Measurements from ENCODE around the gene ZSWIM6. TPM values are rescaled to one million over a fixed set of nuclear protein-coding genes. Genes with fewer than 3 reads are reported as not detected.

The ZSWIM6 gene
- total RNA-seq, 1 experiment from 2014 or later = 10.8 TPM

DNA sequence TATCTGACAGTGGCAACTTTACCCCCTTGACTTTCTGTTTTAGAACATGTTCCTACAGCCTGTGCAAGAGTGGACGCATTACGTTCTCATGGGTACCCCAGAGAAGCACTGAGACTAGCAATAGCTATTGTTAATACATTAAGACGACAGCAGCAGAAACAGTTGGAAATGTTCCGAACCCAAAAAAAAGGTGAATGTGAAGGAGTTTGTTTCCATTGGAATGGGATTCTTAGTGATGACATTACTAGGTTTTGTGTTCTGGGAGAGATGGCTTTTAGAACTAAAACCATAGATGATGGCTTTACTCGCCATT is 194.1 kb downstream of the ZSWIM6 start:
- ChIA-PET CTCF (no interaction called here), POLR2A (no interaction called here)
- intact Hi-C loops (cut with micrococcal nuclease; ENCODE audit: unreplicated experiment) (no loop called here), in situ Hi-C loops (cut with HindIII; ENCODE audit: low pct_unique_long_range_greater_than_20kb, low sequenced_read_pairs) (no loop called here)
- Histone ChIP-seq H3K4me3 (ENCODE audit: low read depth in 2 of 2, low read length in 2 of 2) (no peak overlapping the region), H3K27me3 (ENCODE audit: control insufficient read depth, insufficient read depth, low read length) (no peaks in the 10 kb centered on the region), H3K9me3 (ENCODE audit: control insufficient read depth, insufficient read depth, low read depth, low read length) (no peaks in the 10 kb centered on the region), H3K4me1 (ENCODE audit: control insufficient read depth, insufficient read depth, low read length) (no peaks in the 10 kb centered on the region), H3K36me3 (ENCODE audit: control insufficient read depth, insufficient read depth, low read length) (peaks cover 2% of the 10 kb centered on the region; the same call in 1 of the 2 replicates), H3K27ac (ENCODE audit: low read length) (no peak overlapping the region)
- BruUV-seq (replicated peaks) = no TSS peak
- DNase-seq (ENCODE audit: low read depth, low spot score) (no peak), ATAC-seq (no peak)
- TF ChIP-seq TCF7L2 (IDR thresholded peaks at IDR 0.05; ENCODE audit: low read depth, low read length) (no peak), SIN3A (IDR thresholded peaks at IDR 0.05; ENCODE audit: borderline replicate concordance, insufficient read depth, low read depth, low read length) (no peak), POLR2AphosphoS5 (IDR thresholded peaks at IDR 0.05; ENCODE audit: low read depth, low read length) (no peak), REST (IDR thresholded peaks at IDR 0.05; ENCODE audit: insufficient read depth in 1 of 2, low read depth in 2 of 2, low read length in 1 of 2) (no peak)
- TF ChIP-seq, protein P1, sequence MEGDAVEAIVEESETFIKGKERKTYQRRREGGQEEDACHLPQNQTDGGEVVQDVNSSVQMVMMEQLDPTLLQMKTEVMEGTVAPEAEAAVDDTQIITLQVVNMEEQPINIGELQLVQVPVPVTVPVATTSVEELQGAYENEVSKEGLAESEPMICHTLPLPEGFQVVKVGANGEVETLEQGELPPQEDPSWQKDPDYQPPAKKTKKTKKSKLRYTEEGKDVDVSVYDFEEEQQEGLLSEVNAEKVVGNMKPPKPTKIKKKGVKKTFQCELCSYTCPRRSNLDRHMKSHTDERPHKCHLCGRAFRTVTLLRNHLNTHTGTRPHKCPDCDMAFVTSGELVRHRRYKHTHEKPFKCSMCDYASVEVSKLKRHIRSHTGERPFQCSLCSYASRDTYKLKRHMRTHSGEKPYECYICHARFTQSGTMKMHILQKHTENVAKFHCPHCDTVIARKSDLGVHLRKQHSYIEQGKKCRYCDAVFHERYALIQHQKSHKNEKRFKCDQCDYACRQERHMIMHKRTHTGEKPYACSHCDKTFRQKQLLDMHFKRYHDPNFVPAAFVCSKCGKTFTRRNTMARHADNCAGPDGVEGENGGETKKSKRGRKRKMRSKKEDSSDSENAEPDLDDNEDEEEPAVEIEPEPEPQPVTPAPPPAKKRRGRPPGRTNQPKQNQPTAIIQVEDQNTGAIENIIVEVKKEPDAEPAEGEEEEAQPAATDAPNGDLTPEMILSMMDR (IDR thresholded peaks at IDR 0.05) = no peak

GRCh38 chr5:61532983-61533382 is 200.9 kb downstream of the ZSWIM6 start:
- intact Hi-C loops (cut with micrococcal nuclease; ENCODE audit: unreplicated experiment) = no loop called here
- CTCF ChIA-PET = no interaction called here
- H3K27ac ChIP-seq (ENCODE audit: low read length) = no peak overlapping the region
- H3K9me3 ChIP-seq (ENCODE audit: control insufficient read depth, insufficient read depth, low read depth, low read length) = no peaks in the 10 kb centered on the region
- no peaks in the 10 kb centered on the region for H3K27me3 ChIP-seq (ENCODE audit: control insufficient read depth, insufficient read depth, low read length)
- no TSS peak for BruUV-seq (replicated peaks)
- no peaks in the 10 kb centered on the region for H3K4me1 ChIP-seq (ENCODE audit: control insufficient read depth, insufficient read depth, low read length)
- in situ Hi-C loops (cut with HindIII; ENCODE audit: low pct_unique_long_range_greater_than_20kb, low sequenced_read_pairs) = no loop called here
- ATAC-seq = no peak
- DNase-seq (ENCODE audit: low read depth, low spot score) = no peak
- POLR2A ChIA-PET = no interaction called here
- peaks cover 2% of the 10 kb centered on the region; the same call in 1 of the 2 replicates for H3K36me3 ChIP-seq (ENCODE audit: control insufficient read depth, insufficient read depth, low read length)
- no peak overlapping the region for H3K4me3 ChIP-seq (ENCODE audit: low read depth in 2 of 2, low read length in 2 of 2)
- TF ChIP-seq, protein P1 (IDR thresholded peaks at IDR 0.05) = no peak
- TF ChIP-seq REST (IDR thresholded peaks at IDR 0.05; ENCODE audit: insufficient read depth in 1 of 2, low read depth in 2 of 2, low read length in 1 of 2) = no peak
- no peak for TF ChIP-seq POLR2AphosphoS5 (IDR thresholded peaks at IDR 0.05; ENCODE audit: low read depth, low read length)
- no peak for TF ChIP-seq SIN3A (IDR thresholded peaks at IDR 0.05; ENCODE audit: borderline replicate concordance, insufficient read depth, low read depth, low read length)
- TF ChIP-seq TCF7L2 (IDR thresholded peaks at IDR 0.05; ENCODE audit: low read depth, low read length) = no peak
